K562 (cell line): ENCODE results near the gene WWOX. TPM values are rescaled to one million over a fixed set of nuclear protein-coding genes. Genes with fewer than 3 reads are reported as not detected.

ENCODE experiments used
- ATAC-seq: fragments of 200-7000 bp; cut with Tn5 transposase; 3 replicates; pipeline ENCODE4 v1.9.1; 2020; ENCODE audit warnings: moderate library complexity
- BruUV-seq: library from RNA; stranded (reverse); fragments of 400-500 nt; replicated peaks from 2 replicates; lab custom pipeline; 2021; lab: Mats Ljungman, UMichigan
- CTCF ChIA-PET: fragments of 300-600 bp; formaldehyde crosslinking; extraction: SDS; loops from one replicate; lab custom pipeline; 2021; ENCODE audit warnings: low intra/inter-chr PET ratio; lab: Yijun Ruan, JAX
- POLR2A ChIA-PET: fragments of 300-600, 350-650 bp; sonication (Branson Sonifier 250); formaldehyde crosslinking; extraction: SDS; loops from one replicate; lab custom pipeline; 2021; ENCODE audit warnings: antibody characterized with exemption, inconsistent platforms; lab: Yijun Ruan, JAX
- DNase-seq, 4 experiments: peaks; one replicate each; pipeline versions ENCODE4 v3.0.0 to v3.0.0-alpha.2; 2011 to 2018; ENCODE audit warnings: low spot score in 3 of 4, mixed read lengths in 3 of 4; ENCODE audit errors: extremely low read depth in 1 of 4
- FAIRE-seq: peaks from 2 replicates; lab custom pipeline; 2011; peaks lifted over from hg19 to GRCh38; lab: Jason Lieb, UNC
- H2AFZ ChIP-seq: 2 replicates; pipeline ENCODE4 v1.6.0; 2011; ENCODE audit warnings: low read depth, low read length, control low read depth, inconsistent platforms
- H3K27ac ChIP-seq: fragments of 200-600 bp; 3 replicates; pipeline ENCODE4 v1.8.0; 2011; ENCODE audit warnings: low read depth, mild to moderate bottlenecking, control low read depth, inconsistent platforms, low read length, moderate library complexity, mixed read lengths; ENCODE audit errors: extremely low read depth
- H3K27me3 ChIP-seq, 2 experiments: fragments of 300-600 bp in 1 of 2; 2 replicates in 1 of 2; 3 replicates in 1 of 2; pipeline versions ENCODE4 v1.6.0 to v1.8.0; 2011; ENCODE audit warnings: inconsistent platforms in 2 of 2, low read length in 2 of 2, mild to moderate bottlenecking in 1 of 2, mixed read lengths in 1 of 2, moderate library complexity in 1 of 2; ENCODE audit not compliant: control insufficient read depth in 2 of 2, insufficient read depth in 2 of 2
- H3K36me3 ChIP-seq: fragments of 300-600 bp; 3 replicates; pipeline ENCODE4 v1.8.0; 2011; ENCODE audit warnings: mild to moderate bottlenecking, low read length, inconsistent platforms; ENCODE audit not compliant: control insufficient read depth, insufficient read depth
- H3K4me1 ChIP-seq, 2 experiments: fragments of 200-600 bp in 1 of 2; replicated peaks in 1 of 2; 2 replicates in 1 of 2; 3 replicates in 1 of 2; pipeline versions ENCODE4 v1.5.1 to v1.8.0; 2011; ENCODE audit warnings: inconsistent platforms in 2 of 2, low read length in 2 of 2, mild to moderate bottlenecking in 1 of 2, mixed read lengths in 1 of 2, moderate library complexity in 1 of 2; ENCODE audit not compliant: control insufficient read depth in 2 of 2, insufficient read depth in 2 of 2
- H3K4me2 ChIP-seq: 2 replicates; pipeline ENCODE4 v1.6.1; 2011; ENCODE audit warnings: low read length, control low read depth, inconsistent platforms, mixed read lengths; ENCODE audit not compliant: insufficient read depth
- H3K4me3 ChIP-seq: fragments of 200-600 bp; sonication (generic), shearing (Covaris generic); 2 replicates; pipeline ENCODE4 v1.5.1; 2016; ENCODE audit warnings: control low read depth, inconsistent platforms
- H3K79me2 ChIP-seq: fragments of 200-600 bp; 3 replicates; pipeline ENCODE4 v1.8.0; 2011; ENCODE audit warnings: low read length, inconsistent platforms; ENCODE audit not compliant: control insufficient read depth, insufficient read depth
- H3K9ac ChIP-seq, 2 experiments: 2 replicates each; pipeline versions ENCODE4 v1.6.0 to v1.6.1; 2011; ENCODE audit warnings: low read depth in 2 of 2, low read length in 2 of 2, control low read depth in 1 of 2, inconsistent platforms in 1 of 2, mild to moderate bottlenecking in 1 of 2, mixed read lengths in 1 of 2; ENCODE audit not compliant: insufficient read depth in 1 of 2
- H3K9me1 ChIP-seq: one replicate; pipeline ENCODE4 v1.6.0; 2011; ENCODE audit warnings: inconsistent platforms, mild to moderate bottlenecking, low read length, moderate library complexity; ENCODE audit not compliant: control insufficient read depth, insufficient read depth
- H3K9me3 ChIP-seq: replicated peaks from 2 replicates; pipeline ENCODE4 v1.5.1; 2011; ENCODE audit warnings: low read depth, low read length, inconsistent platforms; ENCODE audit not compliant: control insufficient read depth, insufficient read depth
- H4K20me1 ChIP-seq: replicated peaks from 2 replicates; pipeline ENCODE4 v1.6.1; 2011; ENCODE audit warnings: low read length, inconsistent platforms, mixed read lengths; ENCODE audit not compliant: control insufficient read depth, insufficient read depth
- CBFA2T3 ChIP-seq: fragments of 450-650 bp; IDR thresholded peaks from 2 replicates; pipeline ENCODE4 v1.6.1; 2017
- CBFB ChIP-seq: sonication (generic); formaldehyde crosslinking; IDR thresholded peaks from 2 replicates; pipeline ENCODE4 v1.4.0; 2020; ENCODE audit warnings: mild to moderate bottlenecking, missing genetic modification reagents
- FIP1L1 ChIP-seq: fragments of 200-400 bp; formaldehyde crosslinking; IDR thresholded peaks from 2 replicates; pipeline ENCODE4 v1.6.1; 2018; ENCODE audit warnings: mild to moderate bottlenecking, low read depth, low read length; ENCODE audit not compliant: poor library complexity, severe bottlenecking
- TEAD1 ChIP-seq, 2 experiments: fragments of 450-650 bp in 1 of 2; sonication (generic) in 1 of 2; formaldehyde crosslinking; IDR thresholded peaks; 2 replicates each; pipeline versions ENCODE4 v1.4.0 to v1.8.0; 2020 to 2022; ENCODE audit warnings: mild to moderate bottlenecking in 2 of 2, missing genetic modification reagents in 1 of 2
- YY1 ChIP-seq, 3 experiments: IDR thresholded peaks; 2 replicates each; pipeline ENCODE4 v1.6.1; 2011; ENCODE audit warnings: low read length in 2 of 3, mild to moderate bottlenecking in 2 of 3, moderate library complexity in 2 of 3, borderline replicate concordance in 1 of 3, control low read depth in 1 of 3, low read depth in 1 of 3; ENCODE audit not compliant: insufficient read depth in 3 of 3, insufficient replicate concordance in 2 of 3, control insufficient read depth in 1 of 3, insufficient read length in 1 of 3; ENCODE audit errors: extremely low read depth in 1 of 3
- ZFPM2 ChIP-seq: fragments of 250-450 bp; sonication (Bioruptor Pico); IDR thresholded peaks from 2 replicates; pipeline ENCODE4 v1.5.1; 2022; ENCODE audit warnings: mild to moderate bottlenecking
- ZZZ3 ChIP-seq: fragments of 450-650 bp; IDR thresholded peaks from 2 replicates; pipeline ENCODE4 v1.6.1; 2016; ENCODE audit warnings: antibody characterized with exemption, mild to moderate bottlenecking, moderate library complexity
- WGBS: fragments of 100-300 bp; shearing (Covaris generic); methylation state at CpG from one replicate; pipeline ENCODE4 v1.1.6; 2016; ENCODE audit warnings: low coverage, mixed read lengths; ENCODE audit not compliant: insufficient coverage; ENCODE audit errors: missing lambda C conversion rate; 5-methylcytosine and 5-hydroxymethylcytosine counted together
- in situ Hi-C: fragments of 300-500 bp; cut with MboI; formaldehyde crosslinking; loops from 4 replicates; pipeline ENCODE4 v1.15.0; 2018; ENCODE audit warnings: inconsistent platforms, mixed read lengths
- intact Hi-C: fragments of 100-400 bp; cut with micrococcal nuclease; formaldehyde crosslinking; loops from 2 replicates; pipeline ENCODE4 v1.14.2; 2022
- polyA plus RNA-seq, 8 experiments: library from polyadenylated mRNA; depleted of rRNA in 4 of 8; stranded (reverse) in 5 of 8; unstranded in 3 of 8; fragments of >200 nt; fragmentation: Nextera tagmentation in 2 of 8; fragmentation: Illumina TruSeq in 1 of 8; extraction: Ambion mirVana in 2 of 8; extraction: Trizol in 1 of 8; gene quantifications; 2 replicates each; pipeline versions ENCODE4 v1.2.1 to v1.2.3, GENCODE V29; 2011 to 2014; ENCODE audit warnings: inconsistent platforms in 1 of 8, missing spikeins in 1 of 8
- total RNA-seq, 7 experiments: library from RNA; depleted of rRNA in 6 of 7; stranded (reverse); fragments of >200 nt in 6 of 7; fragmentation: Illumina TruSeq in 2 of 7; extraction: Trizol in 2 of 7; gene quantifications; 2 replicates each; pipeline versions ENCODE4 v1.2.1 to v1.2.3, GENCODE V29; 2011 to 2021; ENCODE audit warnings: low replicate concordance in 1 of 7

Gene WWOX
- total and polyA plus RNA-seq, 9 of the 15 experiments (the other 6 are each of a cell fraction or from before 2014, with no cell fraction given), result 1.6 to 22.7 (median 8.1) TPM

DNA sequence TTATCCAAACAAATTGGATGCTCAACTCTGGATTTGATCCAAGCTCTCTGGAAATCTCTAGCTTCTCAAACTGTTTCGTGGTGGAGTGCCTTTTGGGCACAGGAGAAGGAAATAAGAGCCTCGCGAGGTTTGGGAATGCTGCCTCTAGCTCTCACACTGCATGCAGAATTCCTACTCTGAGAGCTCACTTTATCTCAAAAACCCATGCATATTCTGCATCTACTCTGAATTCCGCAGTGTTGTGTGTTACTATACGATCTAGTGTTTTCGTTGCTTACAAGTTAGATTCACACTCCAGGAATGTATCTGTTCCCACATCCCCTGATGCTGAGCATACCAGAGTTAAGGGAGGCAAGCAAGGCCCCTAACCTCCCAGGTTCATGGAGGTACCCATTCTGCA is 462.7 kb downstream of the WWOX start:
- ChIA-PET CTCF (no interaction called here), POLR2A (interaction anchor here (0.8 to 1.2 kb wide), 2 partner anchors 14 to 37 kb away, joined by 3 to 5 read pairs; no protein-coding TSS in a partner anchor)
- 0% methylated on average over 6 of the region's 6 CpGs for WGBS
- no peak overlapping the region for H2AFZ ChIP-seq
- H4K20me1 ChIP-seq, result no peaks in the 10 kb centered on the region
- H3K79me2 ChIP-seq, result no peaks in the 10 kb centered on the region
- in situ Hi-C loops, result no loop called here
- no peaks in the 10 kb centered on the region for H3K9me3 ChIP-seq
- no peak for ATAC-seq
- no peaks in the 10 kb centered on the region; a peak in 1 of 5 replicates for H3K4me1 ChIP-seq
- H3K9me1 ChIP-seq, result no peaks in the 10 kb centered on the region
- peaks cover 11 to 34% of the 10 kb centered on the region in 2 experiments; a peak in 3 of 5 replicates for H3K27me3 ChIP-seq
- H3K36me3 ChIP-seq, result no peaks in the 10 kb centered on the region
- H3K9ac ChIP-seq, result no peak overlapping the region
- H3K4me2 ChIP-seq, result no peak overlapping the region
- H3K4me3 ChIP-seq, result no peak overlapping the region
- BruUV-seq, result no TSS peak
- FAIRE-seq, result no peak
- TF ChIP-seq YY1 (IDR thresholded peaks at IDR 0.05; ENCODE audit: borderline replicate concordance in 1 of 3, control insufficient read depth in 1 of 3, extremely low read depth in 1 of 3, insufficient read depth in 3 of 3, insufficient read length in 1 of 3, insufficient replicate concordance in 2 of 3, low read depth in 1 of 3, low read length in 2 of 3), result no peak
- TF ChIP-seq ZZZ3, result no peak
- no peak for TF ChIP-seq TEAD1 (CRISPR knock-in tag; IDR thresholded peaks at IDR 0.05)
- no peak for TF ChIP-seq ZFPM2 (CRISPR knock-in tag)
- TF ChIP-seq FIP1L1, result no peak
- TF ChIP-seq CBFA2T3, result no peak
- no peak for TF ChIP-seq CBFB
- no peak for DNase-seq
- intact Hi-C loops, result no loop called here
- no peak overlapping the region for H3K27ac ChIP-seq
